Loucy (cell line): ENCODE data around the gene EEFSEC.

Experiments used
- EZH2phosphoT487 ChIP-seq: fragments of 200-600 bp; IDR thresholded peaks from 2 replicates; pipeline ENCODE4 v1.6.1; 2018; ENCODE audit warnings: antibody characterized with exemption, mild to moderate bottlenecking, moderate library complexity, borderline replicate concordance
- TF ChIP-seq, protein P1 (sequence below): fragments of 200-600 bp; sonication (generic); conservative IDR thresholded peaks from 2 replicates; pipeline ENCODE4 v1.5.1; 2014; ENCODE audit warnings: mild to moderate bottlenecking, antibody characterized with exemption, low read length

DNA sequence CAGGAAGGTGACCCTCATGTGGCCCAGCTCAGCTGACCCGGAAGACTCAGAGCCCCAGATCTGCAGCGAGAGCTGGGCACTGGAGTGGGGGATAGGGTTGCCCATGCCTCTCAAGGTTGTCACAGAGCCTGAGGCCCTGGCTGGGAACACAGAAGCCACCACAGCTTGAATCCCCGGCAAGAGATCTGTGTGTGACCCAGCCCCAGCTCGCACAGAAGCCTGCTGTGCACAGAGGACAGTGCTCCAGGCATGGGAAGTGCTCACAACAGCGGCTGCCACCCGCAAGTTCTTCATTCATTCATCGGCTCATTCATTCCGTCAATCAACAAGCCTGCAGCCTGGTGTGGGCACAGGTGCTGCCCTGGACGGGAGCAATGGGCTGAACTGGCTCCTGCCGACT lies 277.0 kb downstream of the EEFSEC start:
- TF ChIP-seq, protein P1, sequence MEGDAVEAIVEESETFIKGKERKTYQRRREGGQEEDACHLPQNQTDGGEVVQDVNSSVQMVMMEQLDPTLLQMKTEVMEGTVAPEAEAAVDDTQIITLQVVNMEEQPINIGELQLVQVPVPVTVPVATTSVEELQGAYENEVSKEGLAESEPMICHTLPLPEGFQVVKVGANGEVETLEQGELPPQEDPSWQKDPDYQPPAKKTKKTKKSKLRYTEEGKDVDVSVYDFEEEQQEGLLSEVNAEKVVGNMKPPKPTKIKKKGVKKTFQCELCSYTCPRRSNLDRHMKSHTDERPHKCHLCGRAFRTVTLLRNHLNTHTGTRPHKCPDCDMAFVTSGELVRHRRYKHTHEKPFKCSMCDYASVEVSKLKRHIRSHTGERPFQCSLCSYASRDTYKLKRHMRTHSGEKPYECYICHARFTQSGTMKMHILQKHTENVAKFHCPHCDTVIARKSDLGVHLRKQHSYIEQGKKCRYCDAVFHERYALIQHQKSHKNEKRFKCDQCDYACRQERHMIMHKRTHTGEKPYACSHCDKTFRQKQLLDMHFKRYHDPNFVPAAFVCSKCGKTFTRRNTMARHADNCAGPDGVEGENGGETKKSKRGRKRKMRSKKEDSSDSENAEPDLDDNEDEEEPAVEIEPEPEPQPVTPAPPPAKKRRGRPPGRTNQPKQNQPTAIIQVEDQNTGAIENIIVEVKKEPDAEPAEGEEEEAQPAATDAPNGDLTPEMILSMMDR: no peak
- TF ChIP-seq EZH2phosphoT487: no peak
